Ecto neural progenitor cell (in vitro differentiated cells): ENCODE data around the gene PDE4DIP.
"Not testable (repeated sequence)": the region's sequence is repeated elsewhere in the genome, so short reads cannot be mapped to it uniquely, and the experiment has no call there.

Source experiments
- DNase-seq: peaks from one replicate; pipeline ENCODE4 v3.0.0-alpha.2; 2018; ENCODE audit warnings: low spot score

Gene PDE4DIP

GRCh38 chr1:148844220-148844619 is at the start of gene PDE4DIP:
TSS of gene PDE4DIP (plus strand) at chr1:148844428. CDS start at chr1:148844775, 347 bp downstream.
- not testable (repeated sequence) for DNase-seq

- DNase-seq, result not testable (repeated sequence)
Observed at GRCh38 chr1:148808268-148808928, 35.8 kb upstream of the PDE4DIP start.

DNA sequence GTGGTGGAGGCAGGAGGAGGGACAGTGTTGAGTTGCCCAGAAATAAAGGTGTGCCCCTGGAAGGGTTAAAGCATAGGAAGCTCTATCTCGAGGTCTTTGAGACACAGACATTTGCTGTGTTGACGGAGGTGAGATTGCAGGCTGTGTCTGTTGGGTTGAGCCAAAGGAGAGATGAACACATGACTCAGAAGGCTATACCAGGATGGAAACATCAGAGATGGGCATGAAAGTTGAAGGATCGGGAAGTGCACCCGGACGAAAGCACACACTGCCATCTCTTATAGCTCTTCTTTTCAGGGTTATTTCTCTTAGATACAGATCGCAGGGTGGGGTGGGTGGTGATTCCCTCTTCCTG is 35.3 kb upstream of the PDE4DIP start:
- DNase-seq, result not testable (repeated sequence)

DNA sequence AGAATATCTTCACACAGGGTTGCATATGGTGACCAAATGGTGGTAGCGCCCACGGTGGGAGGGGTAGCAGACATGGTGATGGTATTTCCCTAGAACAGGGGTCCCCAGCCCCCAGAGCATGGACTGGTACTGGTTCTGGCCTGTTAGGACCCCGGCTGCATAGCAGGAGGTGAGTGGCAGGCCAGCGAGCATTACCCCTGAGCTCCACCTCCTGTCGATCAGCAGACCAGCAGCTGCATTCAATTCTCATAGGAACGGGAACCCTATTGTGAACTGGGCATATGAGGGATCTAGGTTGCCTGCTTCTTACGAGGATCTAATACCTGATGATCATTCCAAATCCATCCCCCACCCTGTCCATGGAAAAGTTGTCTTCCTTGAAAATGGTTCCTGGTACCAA is 22.0 kb upstream of the PDE4DIP start:
- DNase-seq, result not testable (repeated sequence)

- DNase-seq, result not testable (repeated sequence)
Observed at GRCh38 chr1:148823822-148824221, 20.4 kb upstream of the PDE4DIP start.

- DNase-seq, result not testable (repeated sequence)
Observed at GRCh38 chr1:148825029-148825428, 19.2 kb upstream of the PDE4DIP start.

DNA sequence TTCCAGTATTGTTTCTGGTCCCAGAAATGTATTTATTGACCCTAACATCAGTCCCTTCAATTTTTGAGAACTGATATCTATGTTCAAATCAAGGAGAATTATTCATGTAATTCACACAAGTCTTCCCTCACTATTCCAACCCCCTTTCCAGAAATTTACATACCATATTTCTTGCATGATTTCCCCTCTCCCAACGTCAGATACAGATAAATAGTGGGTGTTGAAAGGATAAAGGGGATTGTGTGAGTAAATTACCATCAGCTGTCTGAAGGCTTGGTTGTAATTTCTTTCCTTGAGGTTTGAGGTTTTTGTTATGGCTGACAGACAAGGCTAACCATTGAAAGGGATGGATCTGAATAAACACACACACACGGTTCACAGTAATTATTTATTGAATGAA is 15.7 kb upstream of the PDE4DIP start:
- not testable (repeated sequence) for DNase-seq

DNA sequence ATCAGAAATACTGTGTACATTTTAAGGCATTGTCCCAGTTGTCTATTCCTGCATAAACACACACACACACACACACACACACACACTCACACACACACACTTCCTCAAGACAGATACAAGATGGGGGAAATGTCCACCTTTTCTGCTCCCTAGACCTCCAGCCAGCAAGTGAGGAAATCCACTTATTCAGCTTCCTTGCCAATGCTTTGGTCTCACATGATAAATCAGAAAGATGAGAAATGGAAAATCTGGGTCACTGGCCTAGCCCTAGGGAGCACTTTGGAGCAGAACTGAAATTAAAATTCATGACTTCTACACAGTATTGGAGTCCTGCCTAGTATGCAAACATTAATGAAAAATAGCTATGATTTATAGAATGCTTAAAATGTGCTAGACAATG is 15.3 kb upstream of the PDE4DIP start:
- DNase-seq, result not testable (repeated sequence)

DNA sequence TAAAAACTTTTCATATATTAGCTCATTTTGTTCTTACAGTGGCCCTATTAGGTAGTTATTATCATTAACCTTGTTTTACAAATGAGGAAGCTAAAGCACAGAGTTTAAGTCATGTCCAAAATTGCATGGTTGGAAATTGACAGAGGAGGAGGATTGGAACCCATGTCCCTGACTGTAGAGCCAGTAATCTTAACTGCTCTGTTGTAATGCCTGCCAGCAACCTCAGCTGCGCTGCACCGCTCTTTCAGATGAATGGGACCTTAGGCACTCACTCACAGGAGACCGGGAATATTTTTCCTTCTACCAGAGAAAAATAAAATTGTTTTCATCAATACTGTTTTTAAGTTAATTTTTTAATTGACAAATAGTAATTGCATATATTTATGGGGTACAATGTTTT is 14.9 kb upstream of the PDE4DIP start:
- DNase-seq, result not testable (repeated sequence)

- DNase-seq, result not testable (repeated sequence)
Observed at GRCh38 chr1:148841262-148841661, 3.0 kb upstream of the PDE4DIP start.

DNA sequence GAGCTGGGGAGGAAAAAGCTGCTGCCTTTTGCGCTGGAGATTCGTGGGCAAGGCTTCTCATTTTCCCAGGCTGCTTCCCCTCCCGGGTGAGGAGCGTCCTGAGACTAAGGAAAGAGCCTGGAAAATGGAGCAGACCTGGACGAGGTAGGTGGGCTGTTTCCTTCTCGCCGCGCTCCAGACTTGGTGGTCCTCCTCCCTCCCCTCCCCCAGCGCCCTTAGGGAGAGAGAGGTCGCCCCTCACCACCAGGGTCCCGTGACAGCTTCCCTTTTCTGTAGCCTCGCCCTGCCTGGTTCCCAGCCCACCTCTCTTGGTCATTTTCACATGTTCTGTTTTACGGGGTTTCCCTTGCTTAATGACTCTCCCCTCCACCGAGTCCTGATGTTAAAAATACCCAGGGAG is 423 bp downstream of the PDE4DIP start:
- not testable (repeated sequence) for DNase-seq

- not testable (repeated sequence) for DNase-seq
Observed at GRCh38 chr1:148845068-148845467, 840 bp downstream of the PDE4DIP start.

DNA sequence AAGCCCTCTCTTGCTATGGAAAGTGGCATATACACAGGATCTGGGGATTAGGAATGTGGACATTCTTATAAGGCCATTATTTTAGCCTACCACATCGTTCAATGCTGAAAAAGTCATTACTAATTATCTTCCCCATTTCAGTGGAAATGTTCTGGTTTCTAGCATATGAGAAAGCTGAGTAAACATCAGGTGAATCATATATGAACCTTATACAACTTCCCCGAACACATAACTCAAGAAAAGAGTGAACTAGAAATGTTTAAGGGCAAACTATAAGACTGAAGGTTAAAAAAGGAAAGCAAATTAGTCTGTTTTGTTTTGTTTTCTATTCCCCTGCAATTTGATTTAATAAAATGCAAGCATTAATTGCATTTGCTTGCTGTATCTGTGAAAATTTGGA is 6.1 kb downstream of the PDE4DIP start:
- not testable (repeated sequence) for DNase-seq

GRCh38 chr1:148850840-148851239 is 6.6 kb downstream of the PDE4DIP start:
- DNase-seq, result not testable (repeated sequence)

- not testable (repeated sequence) for DNase-seq
Observed at GRCh38 chr1:148851684-148852083, 7.5 kb downstream of the PDE4DIP start.

DNA sequence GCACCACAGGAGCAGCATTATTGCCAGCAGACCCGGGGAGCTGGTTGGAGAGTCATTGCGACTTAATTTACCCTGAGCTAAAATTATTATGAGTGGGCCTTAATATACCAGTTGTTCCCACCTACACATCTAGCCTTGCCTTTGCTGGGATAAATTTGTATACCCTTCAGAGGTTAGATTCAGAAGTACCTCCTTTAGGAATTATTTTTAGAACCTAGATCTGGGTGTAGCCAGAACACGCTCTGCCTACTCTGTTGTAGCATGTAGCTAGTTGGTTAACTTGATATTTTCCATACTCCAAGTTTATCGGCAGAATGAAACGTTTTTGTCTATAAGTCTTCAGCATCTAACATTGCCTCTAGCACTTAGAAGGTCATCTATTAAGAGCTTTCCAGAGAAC is 9.1 kb downstream of the PDE4DIP start:
- not testable (repeated sequence) for DNase-seq

- DNase-seq, result not testable (repeated sequence)
Observed at GRCh38 chr1:148854063-148854462, 9.8 kb downstream of the PDE4DIP start.

- DNase-seq, result not testable (repeated sequence)
Observed at GRCh38 chr1:148855367-148855766, 11.1 kb downstream of the PDE4DIP start.

DNA sequence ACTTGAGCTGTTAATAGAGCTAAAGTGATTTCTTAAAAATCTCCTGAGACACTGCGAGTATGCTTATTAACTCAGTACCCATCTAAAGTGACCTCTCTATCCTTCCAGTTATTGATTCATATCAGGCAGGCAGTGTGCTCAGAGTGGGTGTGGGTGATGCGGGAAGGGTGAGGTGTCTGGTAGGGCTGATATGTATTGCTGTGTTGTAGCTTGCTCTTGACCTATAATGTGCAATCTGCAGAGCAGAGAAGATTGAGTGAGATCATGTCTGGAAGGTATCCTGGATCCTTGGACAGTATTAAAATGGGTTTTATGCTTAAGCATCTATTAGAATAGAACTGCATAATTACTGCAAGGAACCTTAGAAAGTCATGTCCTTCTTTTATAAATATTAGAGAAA is 15.8 kb downstream of the PDE4DIP start:
- not testable (repeated sequence) for DNase-seq

GRCh38 chr1:148860579-148861259 is 16.5 kb downstream of the PDE4DIP start:
- DNase-seq, result not testable (repeated sequence)

DNA sequence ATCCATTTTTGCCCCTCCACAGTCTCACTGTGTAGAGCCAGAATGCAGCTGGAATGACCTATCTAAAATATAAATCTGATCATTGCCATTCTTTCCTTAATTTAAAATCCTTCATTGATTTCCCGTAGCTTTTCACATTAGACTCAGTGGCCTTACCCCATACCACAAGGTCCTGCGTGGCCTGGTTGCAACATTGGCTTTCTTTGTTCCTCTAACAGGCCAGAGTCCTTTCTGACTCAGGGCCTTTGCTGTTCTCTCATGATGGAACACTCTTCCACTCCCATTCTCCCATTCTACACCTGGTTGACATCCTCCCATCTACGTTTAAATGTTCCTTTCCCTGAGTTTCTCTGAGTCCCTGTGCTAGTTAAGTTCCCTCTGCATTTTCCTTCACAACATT is 18.4 kb downstream of the PDE4DIP start:
- not testable (repeated sequence) for DNase-seq

- DNase-seq, result not testable (repeated sequence)
Observed at GRCh38 chr1:148868924-148869633, 24.9 kb downstream of the PDE4DIP start.

- DNase-seq, result not testable (repeated sequence)
Observed at GRCh38 chr1:148869634-148869961, 25.4 kb downstream of the PDE4DIP start.
